GOT3 (cell line): ENCODE measurements around the gene DOCK10.
"Not testable (repeated sequence)": the region's sequence is repeated elsewhere in the genome, so short reads cannot be mapped to it uniquely, and the experiment has no call there.

Experiments used
- DNase-seq: peaks from one replicate; lab custom pipeline; 2025; ENCODE audit warnings: mixed read lengths; lab: John Stamatoyannopoulos, UW

Gene DOCK10

DNA sequence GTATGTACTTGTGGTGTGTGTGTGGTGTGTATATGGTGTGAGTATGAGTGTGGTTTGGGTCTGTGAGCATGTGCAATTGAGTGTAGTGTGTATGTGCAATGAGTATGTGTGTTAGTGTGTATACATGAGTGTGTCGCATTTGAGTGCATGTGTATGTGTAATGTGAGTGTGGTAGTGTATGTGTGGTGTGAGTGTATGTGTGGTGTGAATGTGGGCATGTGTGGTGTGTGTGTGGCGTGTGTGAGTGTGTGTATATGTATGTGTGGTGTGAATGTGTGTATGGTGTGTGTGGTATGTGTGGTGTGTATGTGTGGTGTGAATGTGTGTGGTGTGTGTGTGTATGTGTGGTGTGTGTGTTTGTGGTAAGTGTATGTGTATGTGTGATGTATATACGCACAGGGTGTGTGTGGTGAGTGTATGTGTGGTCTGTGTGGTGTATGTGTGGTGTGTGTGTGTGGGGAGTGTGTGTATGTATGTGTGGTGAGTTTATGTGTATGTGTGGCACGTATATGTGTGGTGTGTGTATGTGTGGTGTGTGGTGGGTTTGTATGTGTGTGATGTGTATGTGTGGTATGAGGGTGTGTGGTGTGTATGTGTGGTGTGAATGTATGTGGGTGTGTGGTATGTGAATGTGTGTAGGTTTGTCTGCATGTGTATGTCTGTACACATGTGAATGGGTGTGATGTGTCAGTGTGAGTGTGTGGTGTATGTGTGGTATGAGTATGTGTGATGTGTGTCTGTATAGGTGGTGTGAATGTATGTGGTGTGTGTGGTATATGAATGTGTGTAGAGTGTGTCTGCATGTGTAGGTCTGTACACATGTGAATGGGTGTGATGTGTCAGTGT lies 123.4 kb downstream of the DOCK10 start:
- DNase-seq = no peak

DNA sequence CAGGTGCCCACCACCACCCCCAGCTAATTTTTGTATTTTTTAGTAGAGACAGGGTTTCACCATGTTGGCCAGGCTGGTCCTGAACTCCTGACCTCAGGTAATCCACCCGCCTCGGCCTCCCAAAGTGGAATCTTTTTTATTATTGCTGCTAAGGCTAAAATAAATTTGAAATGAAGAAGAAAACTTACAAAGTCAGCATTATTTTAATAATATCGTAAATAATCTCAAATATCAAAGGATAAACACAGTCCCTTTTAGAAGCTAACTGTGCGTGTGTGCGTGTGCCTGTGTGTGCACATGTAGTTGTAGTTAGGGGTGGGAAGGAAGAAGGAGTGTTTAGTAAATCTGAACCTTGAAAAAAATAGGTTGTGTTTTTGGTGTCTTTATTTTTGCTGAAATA lies 125.0 kb downstream of the DOCK10 start:
- DNase-seq = not testable (repeated sequence)

DNA sequence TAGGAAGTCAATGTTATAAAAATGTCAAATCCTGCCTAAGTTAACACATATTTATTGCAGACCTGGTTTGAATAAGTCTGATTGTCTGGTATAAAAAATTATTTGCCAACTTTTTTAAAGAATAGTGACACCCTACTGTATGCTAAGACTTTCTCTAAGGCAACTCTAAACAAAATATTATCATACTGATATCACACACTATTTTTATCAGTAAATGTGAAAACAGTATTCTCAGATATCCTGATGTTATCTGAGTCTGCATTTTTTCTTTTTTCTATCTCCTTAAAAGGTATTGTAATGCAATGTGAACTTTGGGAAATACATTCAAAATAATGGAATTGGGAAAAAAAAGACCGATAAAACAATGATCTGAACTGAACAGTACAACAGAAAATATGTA lies 127.1 kb downstream of the DOCK10 start:
- DNase-seq = no peak

DNA sequence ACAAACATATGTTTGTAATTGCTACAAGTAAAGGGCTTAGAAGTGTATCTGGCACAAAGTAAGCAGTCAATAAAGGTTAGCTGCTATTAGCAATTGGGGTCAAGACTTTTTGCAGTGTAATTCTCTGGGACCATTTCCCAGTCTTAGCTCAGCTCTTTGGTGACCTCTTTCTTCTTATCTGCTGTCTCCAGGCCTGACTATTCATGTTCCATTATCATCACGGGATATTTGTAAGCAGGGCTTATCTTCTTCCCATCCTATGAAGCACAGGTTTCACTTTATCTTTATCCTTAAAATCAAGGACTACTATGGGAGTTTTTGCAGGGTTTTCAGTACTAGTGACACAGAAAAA lies 131.7 kb downstream of the DOCK10 start:
- DNase-seq = no peak

DNA sequence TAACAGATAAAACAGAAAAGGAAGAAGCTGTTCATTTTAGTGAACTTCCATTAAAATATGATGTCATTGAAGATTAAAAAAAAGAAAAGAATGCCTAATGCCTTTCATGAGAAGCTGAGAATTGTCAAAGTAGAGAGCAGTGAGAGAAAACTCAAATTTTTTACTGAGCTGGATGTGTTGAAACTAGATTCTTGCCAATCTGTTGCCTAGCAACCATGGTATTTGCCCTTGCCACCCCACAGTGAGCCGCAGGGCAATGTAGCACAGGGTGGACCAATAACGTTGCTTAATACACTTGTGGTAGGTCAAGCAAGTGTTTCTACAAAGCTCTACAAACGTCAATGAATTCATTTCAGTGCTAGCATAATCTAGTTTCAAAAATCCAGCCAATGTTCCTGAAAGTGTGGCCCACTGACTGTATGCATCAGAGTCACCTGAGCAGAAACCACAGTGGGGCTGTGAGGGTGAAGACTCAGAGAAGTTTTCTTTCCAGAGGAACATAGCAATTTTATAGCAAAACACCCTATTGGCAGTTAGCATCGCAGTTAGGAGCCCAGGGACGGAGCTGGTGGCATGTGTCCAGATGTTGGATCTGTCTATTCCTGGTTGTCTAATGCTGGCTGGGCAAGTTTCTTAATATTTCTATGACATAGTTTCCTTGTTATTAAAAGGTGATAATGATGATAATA lies 132.2 kb downstream of the DOCK10 start:
- no peak for DNase-seq

DNA sequence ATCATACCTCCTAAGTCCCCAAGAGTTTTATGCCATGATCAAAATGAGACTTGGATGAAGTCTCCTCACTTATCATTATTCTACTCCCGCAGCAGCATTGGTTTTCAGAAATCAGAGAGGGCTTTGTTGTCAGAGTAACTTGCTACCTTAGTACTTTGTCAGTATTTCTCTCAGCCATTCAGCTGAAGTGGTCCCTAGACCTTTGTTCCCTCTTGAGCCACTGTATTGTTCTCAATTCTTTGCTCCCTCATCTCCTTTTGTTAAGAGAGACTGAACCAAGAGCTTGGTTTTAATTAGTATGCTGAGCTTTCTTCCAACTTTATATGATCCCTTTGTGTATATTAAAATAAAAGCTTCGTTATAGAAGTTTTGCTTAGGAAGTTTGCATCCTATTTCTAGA lies 133.4 kb downstream of the DOCK10 start:
- no peak for DNase-seq

DNA sequence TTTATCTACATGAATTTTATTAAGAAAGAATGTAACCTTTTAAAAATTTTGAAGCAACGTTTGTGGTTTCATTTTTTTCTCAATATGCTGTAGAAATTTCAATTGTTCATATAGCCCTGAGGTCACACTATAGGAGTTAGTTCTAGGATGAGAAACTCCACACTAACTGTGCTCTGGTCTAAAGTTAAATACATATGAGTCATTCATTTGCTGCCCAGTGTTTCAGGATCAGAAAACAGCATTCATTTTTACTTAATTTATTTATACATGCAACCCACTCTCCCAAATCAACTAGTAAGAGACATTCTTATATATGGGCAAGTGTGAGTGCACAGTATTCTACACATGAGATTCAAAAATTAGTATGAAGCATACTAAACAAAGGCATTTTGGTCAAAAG lies 137.9 kb downstream of the DOCK10 start:
- no peak for DNase-seq

DNA sequence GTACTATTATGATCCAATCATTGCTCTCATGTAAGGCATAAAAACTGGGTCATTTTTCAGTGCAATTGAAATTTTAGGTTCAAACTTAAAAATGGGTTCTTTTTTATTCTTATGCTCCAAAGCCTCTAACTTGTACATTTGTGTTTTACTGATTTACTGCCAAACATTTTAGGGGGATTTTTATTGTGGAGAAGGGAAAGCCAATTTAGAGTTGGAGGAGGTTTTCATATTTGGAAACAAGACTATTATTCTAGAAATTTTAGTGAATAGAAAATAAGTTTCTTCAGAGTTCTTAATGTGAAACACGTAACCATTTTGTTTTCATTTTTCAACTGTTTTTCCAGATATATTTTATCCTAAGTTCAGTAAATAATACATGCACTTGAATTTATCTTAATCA lies 138.6 kb downstream of the DOCK10 start:
- no peak for DNase-seq

DNA sequence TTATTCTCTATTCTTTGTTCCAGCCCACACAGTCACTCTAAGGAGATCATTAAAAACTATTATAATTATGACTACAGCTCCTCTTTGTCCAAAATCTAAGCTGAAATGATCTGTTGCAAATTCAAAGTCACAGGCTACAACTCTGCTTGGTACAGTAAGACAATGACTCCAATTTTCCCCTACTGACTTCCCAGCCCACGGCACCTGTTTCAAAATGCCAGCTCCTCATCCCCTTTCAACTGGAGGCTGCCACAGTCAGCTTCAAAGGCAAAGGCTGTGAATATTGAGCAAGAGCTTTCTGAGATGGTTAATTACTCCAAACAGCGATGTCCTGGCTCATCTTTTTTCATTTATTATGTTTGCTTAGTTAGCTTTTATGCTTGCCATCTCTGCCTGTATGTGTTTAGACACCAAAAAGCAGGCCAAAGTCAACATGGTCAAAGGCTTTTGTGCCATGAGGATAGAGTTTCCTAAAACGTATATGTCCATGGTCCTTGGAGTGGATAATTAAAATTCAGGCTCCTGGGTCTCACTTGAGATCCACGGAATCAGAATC lies 141.1 kb downstream of the DOCK10 start:
- DNase-seq = no peak

DNA sequence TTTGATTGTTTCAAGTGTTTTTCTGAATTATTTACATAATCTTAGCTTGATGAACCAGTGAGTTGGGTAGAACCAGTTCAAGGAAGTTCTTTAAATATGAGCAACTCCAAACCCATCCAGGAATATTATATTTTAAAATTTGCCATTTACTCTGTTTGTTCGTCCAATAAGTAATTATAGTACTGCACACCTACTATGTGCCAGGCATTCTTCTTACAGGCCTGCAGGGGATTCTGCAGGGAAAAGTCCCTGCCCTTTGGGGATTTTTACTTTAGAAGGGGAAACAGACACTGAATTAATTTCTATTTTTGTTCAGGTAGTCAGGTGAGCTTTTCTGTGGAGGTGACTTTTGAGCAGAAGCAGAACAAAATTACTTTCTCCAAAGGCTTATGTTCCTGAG lies 146.9 kb downstream of the DOCK10 start:
- no peak for DNase-seq

DNA sequence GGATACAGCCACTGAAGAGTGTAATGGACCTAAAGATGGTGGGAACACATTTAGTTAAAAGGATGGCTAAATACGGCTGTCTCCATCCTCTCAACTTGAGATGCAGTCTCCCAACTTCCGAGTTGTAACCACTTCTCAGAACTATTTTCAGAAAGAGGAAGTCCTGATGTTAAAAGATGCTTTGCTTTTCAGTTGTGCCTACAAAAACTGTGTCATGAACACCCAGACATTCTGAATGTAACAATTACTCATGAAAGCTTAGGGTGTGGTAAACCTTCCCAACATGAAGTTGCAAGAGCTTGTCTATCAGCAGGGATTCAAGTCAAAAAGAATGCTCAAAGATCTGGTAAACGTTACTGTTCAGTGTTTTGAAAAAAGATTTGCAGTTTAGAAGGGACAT lies 147.9 kb downstream of the DOCK10 start:
- no peak for DNase-seq

DNA sequence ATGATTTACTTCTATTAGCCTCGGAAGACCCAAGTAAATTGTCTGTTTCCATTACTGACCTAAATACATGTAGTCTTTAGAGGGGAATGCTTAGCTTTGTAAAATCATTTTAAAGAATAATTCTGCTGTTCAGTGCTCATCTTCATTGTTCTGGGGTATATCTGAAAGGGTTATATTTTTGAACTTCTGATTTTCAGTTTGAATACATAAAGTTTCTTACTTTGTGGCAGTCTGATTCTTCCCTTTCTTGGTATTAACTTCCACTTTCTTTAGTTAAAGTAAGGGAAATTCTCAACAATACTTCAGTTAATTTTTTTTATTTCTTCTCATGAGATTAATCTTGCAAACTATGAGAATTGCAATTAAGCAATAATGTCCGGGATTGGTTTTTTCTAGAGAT lies 148.4 kb downstream of the DOCK10 start:
- DNase-seq = no peak

DNA sequence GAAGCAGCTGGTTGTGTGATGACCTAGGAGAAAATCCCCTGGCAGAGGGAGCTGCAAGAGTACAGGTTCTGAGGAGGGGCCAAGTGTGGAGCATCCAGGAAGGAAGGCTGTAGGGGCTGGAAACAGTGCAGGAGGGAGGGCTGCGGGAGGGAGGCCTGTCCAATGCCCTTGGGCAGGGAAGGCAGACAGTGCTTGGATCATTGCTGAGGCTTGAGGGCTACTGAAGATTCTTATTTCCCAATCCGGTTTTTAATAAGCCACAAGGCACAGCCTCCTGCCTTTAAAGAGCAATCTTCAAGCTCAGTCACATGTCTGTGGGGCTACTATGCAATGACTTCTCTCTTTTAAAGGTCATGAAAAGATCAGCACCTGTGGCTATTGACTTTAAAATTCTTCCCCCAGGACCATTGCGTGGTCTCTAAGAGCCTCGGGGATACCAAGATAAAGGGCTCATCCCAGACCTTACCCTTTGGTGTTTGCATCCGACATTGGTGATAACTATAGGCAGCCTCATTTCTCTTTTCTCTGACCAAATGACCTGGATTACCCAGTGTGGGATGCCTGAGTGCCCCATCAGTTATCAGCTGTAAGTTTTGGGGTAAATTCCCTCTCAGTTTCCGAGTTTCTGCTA lies 149.6 kb downstream of the DOCK10 start:
- no peak for DNase-seq

DNA sequence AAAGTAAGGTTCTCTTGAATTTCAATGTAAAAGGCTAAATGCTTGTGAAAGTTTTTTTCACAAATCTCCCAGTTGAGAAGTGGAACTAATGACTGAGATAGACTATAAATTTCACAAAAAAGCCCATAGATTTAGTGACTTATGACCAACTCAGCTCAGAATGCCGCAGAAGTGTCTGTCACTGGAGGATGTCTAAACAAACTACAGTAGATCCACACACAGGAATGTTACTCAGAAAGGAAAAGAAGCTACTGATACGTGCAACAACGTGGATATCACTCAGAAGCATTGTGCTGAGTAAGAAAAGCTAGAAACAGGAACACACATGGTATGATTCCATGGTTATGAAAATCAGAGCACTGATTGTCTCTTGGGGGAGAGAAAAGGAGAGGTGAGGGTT lies 151.9 kb downstream of the DOCK10 start:
- DNase-seq = no peak

DNA sequence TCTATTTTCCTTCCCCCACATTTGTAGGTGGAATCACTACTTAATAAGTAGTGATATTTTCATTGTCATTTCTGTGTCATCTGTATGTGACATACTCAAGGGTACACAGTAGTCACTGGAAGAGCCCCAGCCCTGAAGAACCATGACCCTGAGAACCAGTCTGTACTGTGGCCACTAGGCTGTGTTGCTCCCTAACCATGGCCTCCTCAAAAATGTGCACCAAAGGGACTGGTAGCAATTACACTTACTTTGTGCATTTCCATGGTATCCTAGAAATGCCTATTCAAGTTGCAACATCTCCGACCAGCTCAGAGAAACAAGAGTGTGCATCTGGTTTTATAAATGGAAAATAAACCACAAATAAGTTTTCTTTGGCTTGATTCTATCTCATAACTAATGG lies 155.1 kb downstream of the DOCK10 start:
- no peak for DNase-seq

DNA sequence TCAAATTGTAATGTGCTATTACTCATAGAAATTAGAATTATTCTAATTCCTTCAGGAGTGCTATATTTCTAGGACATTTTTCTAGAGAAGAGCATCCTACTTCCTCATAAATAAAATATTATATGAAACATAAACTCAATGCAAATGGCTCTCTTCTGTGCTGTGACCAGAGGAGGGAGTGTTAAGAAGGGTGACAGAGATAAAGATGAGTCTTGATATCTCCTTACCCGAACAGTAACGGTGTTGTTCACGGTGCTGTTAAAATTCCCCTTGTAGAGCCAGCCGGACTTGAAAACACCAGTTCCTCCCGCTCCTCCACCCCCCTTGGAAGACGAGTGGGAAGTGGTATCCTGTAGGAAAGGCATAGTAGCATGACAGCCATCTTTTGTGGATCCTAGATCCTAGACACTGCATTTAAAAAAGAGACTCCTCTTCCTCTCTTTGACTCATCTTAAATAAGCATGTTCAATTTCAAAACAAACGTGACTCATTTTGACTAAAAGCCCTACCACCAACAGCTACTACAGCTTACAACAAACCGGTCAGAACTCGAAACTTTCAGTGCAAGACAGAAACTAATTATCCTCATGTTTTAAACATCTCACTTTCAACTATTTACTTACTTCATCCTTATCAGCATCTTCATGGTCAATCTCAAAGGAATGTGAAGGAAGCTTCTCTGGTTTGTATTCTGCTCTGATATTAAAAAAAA lies 156.3 kb downstream of the DOCK10 start:
- no peak for DNase-seq

DNA sequence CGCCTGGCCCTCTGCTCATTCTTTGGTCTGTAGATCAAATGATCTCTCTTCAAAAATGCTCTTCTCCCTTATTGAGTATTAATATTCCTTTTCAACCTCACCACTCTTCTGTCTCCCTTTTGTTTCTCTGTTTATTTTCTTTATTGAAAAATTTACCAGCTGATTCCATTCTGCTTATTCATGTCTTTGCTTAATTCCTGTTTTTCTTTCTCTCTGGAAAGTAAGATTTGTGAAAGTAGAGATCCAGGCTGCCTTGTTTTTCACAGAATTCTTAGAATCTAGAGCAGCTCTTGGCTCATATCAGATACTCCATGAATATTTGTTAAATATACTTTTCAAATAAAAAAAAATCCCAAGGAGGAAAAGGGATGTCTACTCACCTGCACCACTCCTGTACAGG lies 157.0 kb downstream of the DOCK10 start:
- no peak for DNase-seq

DNA sequence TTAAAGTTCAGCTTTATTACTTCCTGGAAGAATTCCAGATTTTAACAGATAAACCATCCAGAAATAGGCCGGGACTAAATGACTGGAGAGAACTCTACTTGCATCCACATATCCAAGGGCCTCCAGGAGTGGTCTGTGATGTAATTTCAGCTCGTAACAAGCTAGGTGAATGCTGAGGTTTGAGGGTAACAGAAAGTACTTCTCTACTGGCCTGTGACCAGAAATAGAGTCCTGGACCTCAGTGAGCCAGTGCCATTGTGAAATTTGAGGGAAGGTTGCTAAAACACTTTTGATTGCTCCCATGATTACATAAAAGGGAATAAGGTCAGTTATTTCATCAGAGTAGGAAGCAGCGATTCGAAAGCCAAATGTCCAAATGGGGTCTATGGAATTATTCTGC lies 158.1 kb downstream of the DOCK10 start:
- no peak for DNase-seq

DNA sequence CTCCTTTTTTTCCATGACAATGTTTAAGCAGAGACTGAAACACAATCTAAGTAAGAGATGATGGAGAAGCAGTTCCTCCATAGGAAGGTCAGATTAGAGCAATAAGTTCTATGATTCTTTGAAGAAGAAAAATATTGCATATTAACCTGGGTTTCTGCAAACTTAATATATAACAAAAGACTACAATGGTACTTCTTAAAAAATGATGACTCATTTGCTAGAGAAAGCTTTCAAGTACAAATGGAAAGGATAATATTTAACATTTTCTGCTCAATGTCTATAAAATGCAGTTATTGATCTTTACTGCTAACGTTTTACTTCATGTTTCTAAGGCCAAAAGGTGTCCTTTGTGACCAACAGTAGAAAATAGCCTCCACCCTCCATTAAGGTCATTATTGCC lies 158.6 kb downstream of the DOCK10 start:
- no peak for DNase-seq

DNA sequence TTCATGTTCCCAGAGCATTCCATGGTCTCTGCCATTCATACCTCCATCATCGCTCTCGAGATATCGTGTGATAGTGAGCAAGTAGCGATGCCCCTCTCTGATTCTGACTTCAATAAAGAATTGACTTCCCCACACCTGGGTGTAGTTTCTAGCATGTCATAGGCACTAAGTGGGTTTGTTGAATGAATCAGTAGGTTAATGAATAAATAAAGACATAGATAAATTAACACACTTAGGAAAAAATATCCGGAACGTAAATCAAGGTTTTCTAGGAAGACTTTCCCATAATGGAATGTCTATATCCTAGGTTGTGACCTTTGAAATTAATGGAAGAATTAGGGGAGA lies 159.1 kb downstream of the DOCK10 start:
- DNase-seq = no peak

DNA sequence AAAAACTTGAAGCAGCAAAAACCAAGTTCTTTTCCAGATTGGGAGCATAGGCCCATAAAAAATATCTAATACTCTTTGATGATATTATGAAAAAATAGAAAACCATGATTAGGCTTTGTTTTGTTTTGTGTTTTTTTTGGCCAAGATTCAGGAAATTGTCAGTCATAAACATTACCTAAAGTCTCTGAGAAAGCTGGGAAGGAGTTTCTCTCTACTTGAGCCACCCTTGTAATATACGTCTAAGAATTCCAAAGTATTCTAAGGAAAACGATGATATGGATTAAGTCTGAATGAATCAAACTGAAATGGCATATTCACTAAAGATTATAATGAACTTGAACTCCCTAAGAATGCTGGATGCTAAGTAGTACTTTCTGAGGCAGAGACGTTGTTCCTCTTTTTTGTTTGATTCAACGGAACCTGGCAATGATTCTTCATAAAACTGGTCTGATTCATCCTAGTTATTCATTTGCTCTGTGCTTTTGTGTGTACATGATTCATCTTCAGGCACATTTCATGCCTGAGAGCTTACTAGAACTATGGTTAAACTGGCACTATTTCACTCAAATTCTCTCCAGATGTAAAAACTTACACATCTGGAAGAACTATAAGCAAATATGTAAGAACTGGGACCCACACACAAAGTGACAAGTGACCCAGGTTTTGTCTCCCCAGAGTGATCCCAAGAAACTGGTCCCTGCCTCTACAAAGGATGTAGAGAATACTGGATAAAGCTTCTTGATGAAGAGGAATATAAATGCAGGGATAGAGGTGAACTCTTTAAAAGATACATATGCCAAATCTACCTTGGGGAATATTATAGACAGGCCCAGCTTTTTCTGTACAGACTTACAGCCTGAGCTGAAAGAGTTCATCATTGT lies 159.7 kb downstream of the DOCK10 start:
- no peak for DNase-seq
